ENCODE measurements around the gene DGKG.

Gene DGKG

GRCh38 chr3:186339180-186339918, 22.7 kb downstream of the DGKG start:
- H3K4me3 ChIP-seq (ENCODE audit: severe bottlenecking): no peak overlapping the region
- TF ChIP-seq CTCF (IDR thresholded peaks at IDR 0.05; ENCODE audit: poor library complexity, severe bottlenecking): no peak
- no peak for ATAC-seq (ENCODE audit: low read depth)

GRCh38 chr3:186333256-186333655, 28.8 kb downstream of the DGKG start:
- TF ChIP-seq CTCF (IDR thresholded peaks at IDR 0.05; ENCODE audit: poor library complexity, severe bottlenecking): no peak
- Histone ChIP-seq H3K27ac (ENCODE audit: poor library complexity, severe bottlenecking) (no peak overlapping the region), H3K9me3 (ENCODE audit: severe bottlenecking) (no peaks in the 10 kb centered on the region), H3K4me1 (ENCODE audit: insufficient read depth, poor library complexity, severe bottlenecking) (no peaks in the 10 kb centered on the region), H3K27me3 (ENCODE audit: insufficient read depth, poor library complexity, severe bottlenecking) (no peaks in the 10 kb centered on the region), H3K4me3 (ENCODE audit: severe bottlenecking) (no peak overlapping the region), H3K36me3 (ENCODE audit: low read depth) (no peaks in the 10 kb centered on the region)
- DNase-seq (ENCODE audit: low spot score): no peak
- ATAC-seq (ENCODE audit: low read depth): no peak

More at GRCh38 chr3:186339180-186339918, 22.7 kb downstream of the DGKG start:
- Histone ChIP-seq H3K4me1 (ENCODE audit: insufficient read depth, poor library complexity, severe bottlenecking) (no peaks in the 10 kb centered on the region), H3K27me3 (ENCODE audit: insufficient read depth, poor library complexity, severe bottlenecking) (no peaks in the 10 kb centered on the region), H3K27ac (ENCODE audit: poor library complexity, severe bottlenecking) (no peak overlapping the region), H3K36me3 (ENCODE audit: low read depth) (no peaks in the 10 kb centered on the region), H3K9me3 (ENCODE audit: severe bottlenecking) (no peaks in the 10 kb centered on the region)
- no peak for DNase-seq (ENCODE audit: low spot score)

GRCh38 chr3:186330772-186331460, 31.1 kb downstream of the DGKG start:
- Histone ChIP-seq H3K4me1 (ENCODE audit: insufficient read depth, poor library complexity, severe bottlenecking) (no peaks in the 10 kb centered on the region), H3K9me3 (ENCODE audit: severe bottlenecking) (no peaks in the 10 kb centered on the region), H3K36me3 (ENCODE audit: low read depth) (no peaks in the 10 kb centered on the region), H3K4me3 (ENCODE audit: severe bottlenecking) (no peak overlapping the region), H3K27ac (ENCODE audit: poor library complexity, severe bottlenecking) (no peak overlapping the region), H3K27me3 (ENCODE audit: insufficient read depth, poor library complexity, severe bottlenecking) (no peaks in the 10 kb centered on the region)
- TF ChIP-seq CTCF (IDR thresholded peaks at IDR 0.05; ENCODE audit: poor library complexity, severe bottlenecking): no peak
- DNase-seq (ENCODE audit: low spot score) (no peak), ATAC-seq (ENCODE audit: low read depth) (no peak)

GRCh38 chr3:186329589-186329988, 32.4 kb downstream of the DGKG start:
- Histone ChIP-seq H3K27me3 (ENCODE audit: insufficient read depth, poor library complexity, severe bottlenecking) (no peaks in the 10 kb centered on the region), H3K27ac (ENCODE audit: poor library complexity, severe bottlenecking) (no peak overlapping the region), H3K4me3 (ENCODE audit: severe bottlenecking) (no peak overlapping the region), H3K36me3 (ENCODE audit: low read depth) (no peaks in the 10 kb centered on the region), H3K9me3 (ENCODE audit: severe bottlenecking) (no peaks in the 10 kb centered on the region), H3K4me1 (ENCODE audit: insufficient read depth, poor library complexity, severe bottlenecking) (no peaks in the 10 kb centered on the region)
- DNase-seq (ENCODE audit: low spot score) (no peak), ATAC-seq (ENCODE audit: low read depth) (no peak)
- TF ChIP-seq CTCF (IDR thresholded peaks at IDR 0.05; ENCODE audit: poor library complexity, severe bottlenecking): no peak

All from RWPE2 (cell line).